Sigmoid colon (tissue), 7 donors: ENCODE measurements around the gene LFNG. TPM values are rescaled to one million over a fixed set of nuclear protein-coding genes. Genes with fewer than 3 reads are reported as not detected.
"Not testable (repeated sequence)": the region's sequence is repeated elsewhere in the genome, so short reads cannot be mapped to it uniquely, and the experiment has no call there.

Source experiments
- DNase-seq: peaks from one replicate; pipeline ENCODE4 v3.0.0-alpha.2; 2019
- H3K27ac ChIP-seq, 4 donors: fragments of 200-600 bp; sonication (generic); one replicate each; pipeline ENCODE4 v1.5.1; 2016 to 2019; ENCODE audit warnings: mild to moderate bottlenecking in 1 of 4
- H3K27me3 ChIP-seq, 3 donors: fragments of 200-600 bp; sonication (generic); one replicate each; pipeline ENCODE4 v1.5.1; 2019; ENCODE audit warnings: mild to moderate bottlenecking in 1 of 3
- H3K36me3 ChIP-seq, 4 donors: fragments of 200-600 bp; sonication (generic); one replicate each; pipeline ENCODE4 v1.5.1; 2016 to 2019
- H3K4me1 ChIP-seq, 4 donors: fragments of 200-600 bp; sonication (generic); one replicate each; pipeline ENCODE4 v1.5.1; 2017 to 2019
- H3K4me3 ChIP-seq, 4 donors: fragments of 200-600 bp; sonication (generic); one replicate each; pipeline ENCODE4 v1.5.1; 2017 to 2019; ENCODE audit warnings: mild to moderate bottlenecking in 2 of 4, moderate library complexity in 1 of 4
- H3K9me3 ChIP-seq, 4 donors: fragments of 200-600 bp in 3 of 4; sonication (generic) in 3 of 4; one replicate each; pipeline versions ENCODE4 v1.5.1 to v1.6.1; 2013 to 2019
- WGBS, 2 donors: extraction: QIAGEN DNeasy Blood & Tissue Kit; methylation state at CpG; one replicate each; pipeline ENCODE4 v1.1.7; 2013; 5-methylcytosine and 5-hydroxymethylcytosine counted together
- intact Hi-C: fragments of 100-400 bp; cut with DNase I; formaldehyde crosslinking; loops from one replicate; pipeline ENCODE4 v1.15.1; 2023
- polyA plus RNA-seq, 3 donors: library from polyadenylated mRNA; stranded (reverse); fragments of 200-250 nt; gene quantifications; one replicate each; pipeline ENCODE4 v1.2.3, GENCODE V29; 2013
- total RNA-seq, 4 donors: library from RNA; depleted of rRNA; stranded (reverse); fragments of >200 nt; gene quantifications; one replicate each; pipeline ENCODE4 v1.1.0, GENCODE V29; 2016
- TF ChIP-seq, protein P1 (sequence below), 4 experiments: fragments of 450-650 bp in 3 of 4; fragments of 200-600 bp in 1 of 4; IDR thresholded peaks; one replicate each; pipeline ENCODE4 v1.5.1; 2016 to 2019; ENCODE audit warnings: antibody characterized with exemption in 4 of 4, mild to moderate bottlenecking in 3 of 4, moderate library complexity in 2 of 4
- donor health status: healthy with polysubstance abuse.
- donor health status: Bipolar disorder and iron deficiency.
- donor health status: healthy.

The LFNG gene
- total and polyA plus RNA-seq, 7 donors: 1.8 to 34.5 (median 5.8) TPM

DNA sequence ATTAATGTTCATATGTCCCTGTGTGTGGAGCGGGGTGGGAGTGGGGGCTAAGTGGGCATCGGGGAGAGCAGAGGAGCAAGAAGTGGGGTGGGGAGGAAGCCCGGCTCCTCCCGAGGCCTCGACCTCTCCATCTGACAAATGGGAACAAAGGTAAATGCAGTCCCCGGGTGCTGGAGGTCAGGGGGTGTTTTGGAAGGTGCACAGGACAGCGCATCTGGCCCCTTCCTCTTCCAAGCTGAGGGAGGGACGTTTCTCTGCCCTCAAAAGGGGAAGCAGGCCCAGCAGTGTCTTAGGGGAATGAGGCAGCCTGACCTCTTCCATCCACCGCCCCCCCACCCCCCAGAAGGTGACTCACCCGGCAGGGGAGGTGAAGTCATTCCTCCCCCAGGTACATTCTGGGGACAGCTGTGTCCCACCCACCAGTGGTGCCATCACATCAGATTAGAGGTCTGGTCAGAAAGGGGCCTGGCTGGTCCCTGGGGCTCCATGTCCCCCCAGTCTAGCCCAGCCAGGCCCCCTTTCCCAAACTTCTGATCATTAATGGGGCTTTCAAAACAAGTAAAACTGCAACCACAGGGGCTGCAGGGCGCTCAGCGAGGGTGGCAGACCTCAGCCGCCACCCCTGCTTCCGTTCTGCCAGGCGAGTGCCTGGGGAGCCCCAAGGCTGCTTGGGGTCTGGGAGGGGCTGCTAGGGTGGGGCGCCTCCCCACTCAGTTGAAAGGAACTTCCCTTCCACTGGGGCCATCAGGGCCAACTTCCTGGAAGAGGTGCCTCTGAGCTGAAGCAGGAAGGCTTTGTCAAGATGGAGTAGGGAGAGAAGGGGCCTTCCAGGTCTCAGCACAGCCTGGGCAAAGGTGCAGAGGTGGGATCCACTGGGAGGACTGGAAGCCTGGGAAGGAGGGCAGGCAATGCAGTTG lies 10.8 kb downstream of the LFNG start:
- Histone ChIP-seq H3K4me3 (no peak overlapping the region), H3K27me3 (peaks cover 0 to 47% (median 23%) of the 10 kb centered on the region in 3 donors), H3K9me3 (no peaks in the 10 kb centered on the region), H3K27ac (peak overlapping the region in 3 of 4 donors; percentile 61 to 70 (median 62)), H3K36me3 (no peaks in the 10 kb centered on the region), H3K4me1 (peaks cover 0 to 24% (median 6%) of the 10 kb centered on the region in 4 donors)
- DNase-seq: no peak
- TF ChIP-seq, protein P1, sequence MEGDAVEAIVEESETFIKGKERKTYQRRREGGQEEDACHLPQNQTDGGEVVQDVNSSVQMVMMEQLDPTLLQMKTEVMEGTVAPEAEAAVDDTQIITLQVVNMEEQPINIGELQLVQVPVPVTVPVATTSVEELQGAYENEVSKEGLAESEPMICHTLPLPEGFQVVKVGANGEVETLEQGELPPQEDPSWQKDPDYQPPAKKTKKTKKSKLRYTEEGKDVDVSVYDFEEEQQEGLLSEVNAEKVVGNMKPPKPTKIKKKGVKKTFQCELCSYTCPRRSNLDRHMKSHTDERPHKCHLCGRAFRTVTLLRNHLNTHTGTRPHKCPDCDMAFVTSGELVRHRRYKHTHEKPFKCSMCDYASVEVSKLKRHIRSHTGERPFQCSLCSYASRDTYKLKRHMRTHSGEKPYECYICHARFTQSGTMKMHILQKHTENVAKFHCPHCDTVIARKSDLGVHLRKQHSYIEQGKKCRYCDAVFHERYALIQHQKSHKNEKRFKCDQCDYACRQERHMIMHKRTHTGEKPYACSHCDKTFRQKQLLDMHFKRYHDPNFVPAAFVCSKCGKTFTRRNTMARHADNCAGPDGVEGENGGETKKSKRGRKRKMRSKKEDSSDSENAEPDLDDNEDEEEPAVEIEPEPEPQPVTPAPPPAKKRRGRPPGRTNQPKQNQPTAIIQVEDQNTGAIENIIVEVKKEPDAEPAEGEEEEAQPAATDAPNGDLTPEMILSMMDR (IDR thresholded peaks at IDR 0.05): no peak
- WGBS, 2 donors: 34 to 43% methylated on average over 16 of the region's 16 CpGs
- intact Hi-C loops: no loop called here

DNA sequence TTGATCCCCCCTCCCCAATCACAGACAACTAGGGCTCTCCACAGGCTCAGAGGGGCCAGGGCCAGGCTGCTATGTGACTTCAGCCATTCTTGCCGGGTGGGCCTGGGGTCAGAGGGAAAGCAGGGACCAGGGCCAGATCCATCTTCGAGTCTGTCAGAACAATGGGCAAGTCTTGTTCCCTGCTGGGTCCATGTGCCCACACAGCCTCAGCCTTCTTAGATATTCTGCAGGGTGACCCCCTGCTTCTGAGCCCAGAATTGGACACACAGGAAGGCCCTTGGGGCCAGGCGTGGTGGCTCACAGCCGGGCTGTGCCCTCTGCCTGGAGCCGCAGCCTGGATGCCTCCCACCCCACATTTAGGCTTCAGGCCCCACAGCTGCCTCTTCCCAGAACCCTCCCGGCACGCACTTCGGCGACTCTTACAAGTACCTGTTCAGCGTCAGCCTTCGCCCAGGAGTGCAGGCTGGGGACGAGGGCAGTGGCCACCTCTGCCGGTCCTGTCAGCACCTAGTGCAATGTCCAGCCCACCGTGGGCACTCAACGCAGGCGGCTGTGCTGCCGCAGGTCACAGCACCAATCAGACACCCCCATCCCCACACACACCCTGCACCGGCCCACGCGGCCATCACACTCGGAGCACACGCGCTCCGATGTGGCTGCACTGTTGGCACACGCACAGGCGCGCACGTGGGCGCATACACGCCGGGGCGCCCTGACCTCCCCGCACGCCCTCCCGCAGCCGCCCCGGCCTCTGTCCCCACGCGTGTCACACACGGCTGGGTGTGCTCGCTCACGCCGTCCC lies 11.6 kb downstream of the LFNG start:
- Histone ChIP-seq H3K27me3 (peaks cover 0 to 38% (median 14%) of the 10 kb centered on the region in 3 donors), H3K4me1 (peaks cover 0 to 24% (median 6%) of the 10 kb centered on the region in 4 donors), H3K27ac (peak overlapping the region in 2 of 4 donors; percentile 61 to 70)
- H3K9me3 ChIP-seq, intact Hi-C loops, DNase-seq, H3K4me3 ChIP-seq, H3K36me3 ChIP-seq: not testable (repeated sequence)
- 14 to 59% methylated on average over 39 to 43 of the region's 43 CpGs for WGBS, 2 donors

DNA sequence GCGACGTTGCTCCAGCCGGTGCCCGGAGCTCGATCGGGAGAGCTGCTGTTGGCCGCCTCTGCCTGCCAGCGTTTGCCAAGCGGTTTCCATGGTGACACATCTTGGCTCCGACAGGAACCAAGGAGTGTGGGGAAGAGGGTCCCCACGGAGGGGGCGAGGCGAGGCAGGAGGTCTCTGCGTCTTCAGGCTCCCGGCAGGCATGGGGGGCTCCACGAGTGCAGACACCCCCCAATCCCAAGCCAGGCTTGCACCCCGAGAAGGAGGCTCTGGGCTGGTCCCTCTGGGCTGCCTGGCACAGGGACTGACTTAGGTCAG lies 12.2 kb downstream of the LFNG start:
- DNase-seq, intact Hi-C loops, H3K36me3 ChIP-seq, H3K4me3 ChIP-seq, H3K9me3 ChIP-seq, H3K27ac ChIP-seq: not testable (repeated sequence)
- peaks cover 0 to 32% (median 9%) of the 10 kb centered on the region in 3 donors for H3K27me3 ChIP-seq
- 14 to 51% methylated on average over 15 to 17 of the region's 17 CpGs for WGBS, 2 donors
- H3K4me1 ChIP-seq: peaks cover 0 to 24% (median 6%) of the 10 kb centered on the region in 4 donors

DNA sequence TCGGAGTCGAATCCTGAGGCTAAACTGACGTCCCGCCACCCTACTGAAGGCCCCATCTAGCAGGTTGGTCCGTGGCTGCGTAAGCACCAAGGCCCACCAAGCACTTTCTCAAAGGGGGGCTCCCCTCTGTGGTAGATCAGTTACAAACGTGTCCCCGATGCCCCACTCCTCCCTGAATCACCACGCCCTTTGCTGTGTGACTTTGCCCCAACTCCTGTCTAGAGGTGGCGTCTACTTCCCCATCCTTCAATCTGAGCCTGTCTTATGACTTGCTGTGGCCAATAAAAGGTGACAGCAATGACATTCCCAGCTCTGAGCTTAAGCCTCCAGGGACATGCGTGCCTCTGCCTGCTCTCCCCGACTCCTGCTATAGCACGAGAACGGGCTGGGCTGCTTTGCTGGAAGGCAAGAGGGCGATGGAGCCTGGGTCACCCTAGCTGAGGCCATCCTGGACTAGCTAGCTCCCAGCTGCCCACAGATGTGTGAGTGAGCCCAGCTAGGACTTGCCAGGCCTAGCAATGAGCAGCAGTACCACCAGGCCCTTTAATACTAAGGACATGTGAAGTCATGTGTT lies 12.7 kb downstream of the LFNG start:
- H3K36me3 ChIP-seq, DNase-seq, H3K27ac ChIP-seq, intact Hi-C loops, H3K4me3 ChIP-seq, H3K9me3 ChIP-seq: not testable (repeated sequence)
- Histone ChIP-seq H3K27me3 (peaks cover 0 to 27% (median 3%) of the 10 kb centered on the region in 3 donors), H3K4me1 (peaks cover 0 to 24% (median 6%) of the 10 kb centered on the region in 4 donors)
- 42 to 70% methylated on average over 11 to 13 of the region's 15 CpGs for WGBS, 2 donors

DNA sequence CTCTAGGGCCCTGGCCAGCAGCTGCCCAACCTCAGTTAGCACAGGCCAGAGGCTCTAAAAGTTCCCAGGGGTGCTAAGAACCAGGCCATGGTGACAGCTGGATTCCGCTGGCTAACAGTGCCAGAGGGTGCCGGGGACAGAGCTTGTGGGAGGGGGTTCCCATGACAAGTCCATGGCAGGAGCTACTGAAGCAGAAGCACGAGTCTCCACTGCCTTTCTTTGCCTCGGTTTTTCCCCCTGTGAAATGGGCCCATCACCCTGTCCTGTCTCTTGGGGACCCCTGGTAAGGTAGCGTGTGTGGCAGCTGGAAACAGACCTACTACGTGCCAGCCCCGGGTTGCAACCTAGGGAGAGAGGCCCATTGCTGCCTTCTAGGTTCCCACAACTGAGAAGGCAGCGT lies 13.2 kb downstream of the LFNG start:
- H3K9me3 ChIP-seq, intact Hi-C loops, DNase-seq, H3K27ac ChIP-seq, H3K4me3 ChIP-seq, H3K36me3 ChIP-seq: not testable (repeated sequence)
- WGBS, 2 donors: 76 to 93% methylated on average over 7 of the region's 8 CpGs
- Histone ChIP-seq H3K27me3 (peaks cover 0 to 22% (median 0%) of the 10 kb centered on the region in 3 donors), H3K4me1 (peaks cover 0 to 24% (median 6%) of the 10 kb centered on the region in 4 donors)

DNA sequence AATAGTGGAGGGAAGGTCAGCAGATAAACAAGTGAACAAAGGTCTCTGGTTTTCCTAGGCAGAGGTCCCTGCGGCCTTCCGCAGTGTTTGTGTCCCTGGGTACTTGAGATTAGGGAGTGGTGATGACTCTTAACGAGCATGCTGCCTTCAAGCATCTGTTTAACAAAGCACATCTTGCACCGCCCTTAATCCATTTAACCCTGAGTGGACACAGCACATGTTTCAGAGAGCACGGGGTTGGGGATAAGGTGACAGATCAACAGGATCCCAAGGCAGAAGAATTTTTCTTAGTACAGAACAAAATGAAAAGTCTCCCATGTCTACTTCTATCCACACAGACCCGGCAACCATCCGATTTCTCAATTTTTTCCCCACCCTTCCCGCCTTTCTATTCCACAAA lies 14.0 kb downstream of the LFNG start:
- WGBS, 2 donors: 33 to 61% methylated on average over 2 to 5 of the region's 8 CpGs
- H3K36me3 ChIP-seq, H3K4me3 ChIP-seq, DNase-seq, intact Hi-C loops, H3K27ac ChIP-seq, H3K9me3 ChIP-seq: not testable (repeated sequence)
- peaks cover 0 to 17% (median 6%) of the 10 kb centered on the region in 4 donors for H3K4me1 ChIP-seq
- H3K27me3 ChIP-seq: peaks cover 0 to 21% (median 0%) of the 10 kb centered on the region in 3 donors

DNA sequence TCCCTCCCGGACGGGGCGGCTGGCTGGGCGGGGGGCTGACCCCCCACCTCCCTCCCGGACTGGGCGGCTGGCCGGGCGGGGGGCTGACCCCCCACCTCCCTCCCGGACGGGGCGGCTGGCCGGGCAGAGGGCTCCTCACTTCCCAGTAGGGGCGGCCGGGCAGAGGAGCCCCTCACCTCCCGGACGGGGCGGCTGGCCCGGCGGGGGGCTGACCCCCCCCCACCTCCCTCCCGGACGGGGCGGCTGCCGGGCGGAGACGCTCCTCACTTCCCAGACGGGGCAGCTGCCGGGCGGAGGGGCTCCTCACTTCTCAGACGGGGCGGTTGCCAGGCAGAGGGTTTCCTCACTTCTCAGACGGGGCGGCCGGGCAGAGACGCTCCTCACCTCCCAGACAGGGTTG lies 14.6 kb downstream of the LFNG start:
- H3K27ac ChIP-seq, H3K9me3 ChIP-seq, DNase-seq, H3K4me3 ChIP-seq, intact Hi-C loops: not testable (repeated sequence)
- peaks cover 0 to 15% (median 0%) of the 10 kb centered on the region in 3 donors for H3K27me3 ChIP-seq
- peaks cover 0 to 12% (median 4%) of the 10 kb centered on the region in 4 donors for H3K4me1 ChIP-seq
- 90 to 95% methylated on average over 22 to 30 of the region's 34 CpGs for whole genome bisulfite sequencing, 2 donors
- H3K36me3 ChIP-seq: peaks cover 0 to 15% (median 11%) of the 10 kb centered on the region in 4 donors

DNA sequence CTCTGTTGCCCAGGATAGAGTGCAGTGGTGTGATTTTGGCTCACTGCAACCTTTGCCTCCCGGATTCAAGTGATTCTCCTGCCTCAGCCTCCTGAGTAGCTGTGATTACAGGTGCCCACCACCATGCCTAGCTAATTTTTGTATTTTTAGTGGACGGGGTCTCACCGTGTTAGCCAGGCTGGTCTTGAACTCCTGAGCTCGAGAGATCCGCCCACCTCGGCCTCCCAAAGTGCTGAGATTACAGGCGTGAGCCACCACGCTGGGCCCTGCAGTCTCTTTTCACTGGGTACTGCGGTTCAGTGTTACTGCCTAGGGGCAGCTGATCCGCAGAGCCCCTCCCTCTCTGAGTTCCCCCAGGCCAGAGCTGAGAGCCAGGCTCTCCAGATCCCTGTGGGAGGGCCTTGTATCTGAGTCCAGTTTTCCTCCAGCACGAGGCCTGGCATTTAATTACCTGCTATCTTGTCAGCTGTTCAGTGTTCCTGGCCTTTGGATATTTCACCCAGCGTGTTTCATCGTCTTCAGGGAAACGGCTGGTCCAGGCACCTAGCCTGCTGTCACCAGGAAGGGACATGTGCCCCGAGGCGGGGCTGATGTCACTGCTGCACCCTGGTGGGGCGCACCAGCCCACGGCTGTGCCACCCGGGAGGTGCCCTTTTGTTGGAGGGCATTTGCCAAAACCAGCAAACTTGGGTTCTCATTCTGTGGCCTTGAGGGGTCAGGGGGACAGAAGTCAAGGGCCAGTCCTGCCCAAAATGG lies 16.5 kb downstream of the LFNG start:
- DNase-seq, intact Hi-C loops, H3K27ac ChIP-seq, H3K4me3 ChIP-seq, H3K9me3 ChIP-seq, H3K27me3 ChIP-seq, H3K4me1 ChIP-seq: not testable (repeated sequence)
- H3K36me3 ChIP-seq: peaks cover 0 to 31% (median 17%) of the 10 kb centered on the region in 4 donors
- 51 to 65% methylated on average over 17 to 19 of the region's 19 CpGs for WGBS, 2 donors
